Activated CD4-positive, alpha-beta T cell treated with anti-CD3 and anti-CD28 coated beads, Interleukin-2, amount 10 ng/mL, durations not matched to agents 7 days and 5 days (primary cell): Measurements from ENCODE around the gene UBE2E3. TPM values are rescaled to one million over a fixed set of nuclear protein-coding genes. Genes with fewer than 3 reads are reported as not detected.
A peak's percentile ranks its signal among the peaks of the same experiment; 100 is the strongest.

ENCODE experiments used
- CTCF ChIA-PET: fragments of 350-600 bp; sonication (Branson Sonifier 250); formaldehyde crosslinking; loops from one replicate; lab custom pipeline; 2021; ENCODE audit warnings: antibody characterized with exemption; lab: Charles Lee
- POLR2A ChIA-PET: fragments of 350-600 bp; sonication (Branson Sonifier 250); formaldehyde crosslinking; loops from one replicate; lab custom pipeline; 2021; ENCODE audit warnings: antibody characterized with exemption; lab: Charles Lee
- DNase-seq: peaks from one replicate; pipeline ENCODE4 v3.0.0-alpha.2; 2020
- H3K27ac Mint-ChIP-seq: one replicate; pipeline ENCODE4 v1.8.0; 2021; ENCODE audit warnings: mild to moderate bottlenecking, moderate library complexity, mixed read lengths
- H3K27me3 Mint-ChIP-seq: one replicate; pipeline ENCODE4 v1.8.0; 2021; ENCODE audit warnings: mixed read lengths
- H3K36me3 Mint-ChIP-seq: one replicate; pipeline ENCODE4 v1.8.0; 2021; ENCODE audit warnings: low read depth, mixed read lengths
- H3K4me1 Mint-ChIP-seq: one replicate; pipeline ENCODE4 v1.8.0; 2021; ENCODE audit warnings: mixed read lengths
- H3K4me3 Mint-ChIP-seq: one replicate; pipeline ENCODE4 v1.8.0; 2021; ENCODE audit warnings: mild to moderate bottlenecking, moderate library complexity, mixed read lengths
- H3K9me3 Mint-ChIP-seq: one replicate; pipeline ENCODE4 v1.8.0; 2021; ENCODE audit warnings: mixed read lengths
- total RNA-seq, 2 experiments: library from RNA; stranded (reverse); gene quantifications; one replicate each; pipeline ENCODE4 v1.2.3, GENCODE V29; 2021

The UBE2E3 gene
- total RNA-seq, 2 experiments from 2014 or later = 33.3 to 41.7 TPM

- Mint-ChIP-seq H3K9me3 (no peaks in the 10 kb centered on the region), H3K27ac (no peak overlapping the region), H3K36me3 (no peaks in the 10 kb centered on the region), H3K4me1 (peaks cover 5% of the 10 kb centered on the region), H3K27me3 (peaks cover 18% of the 10 kb centered on the region), H3K4me3 (no peak overlapping the region)
- POLR2A ChIA-PET = no interaction called here
- CTCF ChIA-PET = interaction anchor here (0.6 kb wide), 1 partner anchor 639 kb away, joined by 6 read pairs; no protein-coding TSS in a partner anchor
- no peak for DNase-seq
Measured at GRCh38 chr2:180955101-180955500, 25.3 kb upstream of the UBE2E3 start.

- POLR2A ChIA-PET = no interaction called here
- Mint-ChIP-seq H3K27ac (no peak overlapping the region), H3K4me1 (no peaks in the 10 kb centered on the region), H3K9me3 (no peaks in the 10 kb centered on the region), H3K27me3 (peaks cover 18% of the 10 kb centered on the region), H3K4me3 (no peak overlapping the region), H3K36me3 (no peaks in the 10 kb centered on the region)
- no peak for DNase-seq
- CTCF ChIA-PET = no interaction called here
Measured at GRCh38 chr2:180959787-180960186, 20.6 kb upstream of the UBE2E3 start.

- no peaks in the 10 kb centered on the region for H3K4me1 Mint-ChIP-seq
- H3K9me3 Mint-ChIP-seq = no peaks in the 10 kb centered on the region
- POLR2A ChIA-PET = no interaction called here
- no peak overlapping the region for H3K27ac Mint-ChIP-seq
- no peaks in the 10 kb centered on the region for H3K36me3 Mint-ChIP-seq
- H3K27me3 Mint-ChIP-seq = peaks cover 15% of the 10 kb centered on the region
- H3K4me3 Mint-ChIP-seq = no peak overlapping the region
- no peak for DNase-seq
- CTCF ChIA-PET = interaction anchor here (0.7 kb wide), 1 partner anchor 18 kb away, joined by 3 read pairs; no protein-coding TSS in a partner anchor
Measured at GRCh38 chr2:180960982-180961381, 19.4 kb upstream of the UBE2E3 start.

- POLR2A ChIA-PET = no interaction called here
- no peaks in the 10 kb centered on the region for H3K4me1 Mint-ChIP-seq
- no peak overlapping the region for H3K4me3 Mint-ChIP-seq
- no peaks in the 10 kb centered on the region for H3K9me3 Mint-ChIP-seq
- CTCF ChIA-PET = no interaction called here
- peaks cover 16% of the 10 kb centered on the region for H3K27me3 Mint-ChIP-seq
- H3K27ac Mint-ChIP-seq = no peak overlapping the region
- H3K36me3 Mint-ChIP-seq = no peaks in the 10 kb centered on the region
- no peak for DNase-seq
Measured at GRCh38 chr2:180962727-180963314, 17.6 kb upstream of the UBE2E3 start.

- no peak for DNase-seq
Measured at GRCh38 chr2:180966378-180966777, 14.0 kb upstream of the UBE2E3 start.

GRCh38 chr2:180969124-180969523, 11.3 kb upstream of the UBE2E3 start:
- H3K27ac Mint-ChIP-seq = no peak overlapping the region
- H3K36me3 Mint-ChIP-seq = no peaks in the 10 kb centered on the region
- H3K4me3 Mint-ChIP-seq = no peak overlapping the region
- peaks cover 22% of the 10 kb centered on the region for H3K27me3 Mint-ChIP-seq
- CTCF ChIA-PET = interaction anchor here (4.5 kb wide), 1 partner anchor 11 kb away, joined by 26 read pairs; the partner anchor contains the start of gene UBE2E3
- POLR2A ChIA-PET = no interaction called here
- DNase-seq = no peak
- no peaks in the 10 kb centered on the region for H3K4me1 Mint-ChIP-seq
- H3K9me3 Mint-ChIP-seq = no peaks in the 10 kb centered on the region

More at GRCh38 chr2:180966378-180966777, 14.0 kb upstream of the UBE2E3 start:
- ChIA-PET CTCF (interaction anchor here (4.5 kb wide), 1 partner anchor 14 kb away, joined by 26 read pairs; the partner anchor contains the start of gene UBE2E3), POLR2A (no interaction called here)
- Mint-ChIP-seq H3K27me3 (peaks cover 24% of the 10 kb centered on the region), H3K36me3 (no peaks in the 10 kb centered on the region), H3K9me3 (no peaks in the 10 kb centered on the region), H3K4me3 (no peak overlapping the region), H3K27ac (no peak overlapping the region), H3K4me1 (no peaks in the 10 kb centered on the region)

- no peak overlapping the region for H3K4me3 Mint-ChIP-seq
- no peaks in the 10 kb centered on the region for H3K9me3 Mint-ChIP-seq
- H3K27ac Mint-ChIP-seq = no peak overlapping the region
- POLR2A ChIA-PET = no interaction called here
- H3K27me3 Mint-ChIP-seq = peaks cover 25% of the 10 kb centered on the region
- H3K4me1 Mint-ChIP-seq = no peaks in the 10 kb centered on the region
- CTCF ChIA-PET = interaction anchor here (4.5 kb wide), 1 partner anchor 10 kb away, joined by 26 read pairs; the partner anchor contains the start of gene UBE2E3
- no peak for DNase-seq
- H3K36me3 Mint-ChIP-seq = no peaks in the 10 kb centered on the region
Measured at GRCh38 chr2:180970016-180970415, 10.4 kb upstream of the UBE2E3 start.

GRCh38 chr2:180971811-180972210, 8.6 kb upstream of the UBE2E3 start:
- Mint-ChIP-seq H3K27me3 (peaks cover 31% of the 10 kb centered on the region), H3K4me3 (no peak overlapping the region), H3K9me3 (no peaks in the 10 kb centered on the region), H3K4me1 (no peaks in the 10 kb centered on the region), H3K36me3 (no peaks in the 10 kb centered on the region), H3K27ac (no peak overlapping the region)
- CTCF ChIA-PET = no interaction called here
- POLR2A ChIA-PET = no interaction called here
- no peak for DNase-seq

GRCh38 chr2:180975585-180975984, 4.8 kb upstream of the UBE2E3 start:
- no peak for DNase-seq
- ChIA-PET CTCF (no interaction called here), POLR2A (no interaction called here)
- no peak overlapping the region for H3K4me3 Mint-ChIP-seq
- H3K27me3 Mint-ChIP-seq = peaks cover 40% of the 10 kb centered on the region
- no peak overlapping the region for H3K27ac Mint-ChIP-seq
- H3K36me3 Mint-ChIP-seq = no peaks in the 10 kb centered on the region
- no peaks in the 10 kb centered on the region for H3K9me3 Mint-ChIP-seq
- peaks cover 6% of the 10 kb centered on the region for H3K4me1 Mint-ChIP-seq

- peaks cover 11% of the 10 kb centered on the region for H3K36me3 Mint-ChIP-seq
- H3K4me1 Mint-ChIP-seq = peaks cover 28% of the 10 kb centered on the region
- peak overlapping the region; percentile 66 for H3K4me3 Mint-ChIP-seq
- CTCF ChIA-PET = interaction anchor here (0.6 to 2.7 kb wide), 6 partner anchors 11 to 47 kb away, joined by 3 to 28 read pairs (median 5); no protein-coding TSS in a partner anchor
- POLR2A ChIA-PET = no interaction called here
- peaks cover 30% of the 10 kb centered on the region for H3K27me3 Mint-ChIP-seq
- DNase-seq = no peak
- H3K27ac Mint-ChIP-seq = peak overlapping the region; percentile 85
- no peaks in the 10 kb centered on the region for H3K9me3 Mint-ChIP-seq
Measured at GRCh38 chr2:180978903-180979748, 1.3 kb upstream of the UBE2E3 start.

- Mint-ChIP-seq H3K9me3 (no peaks in the 10 kb centered on the region), H3K4me1 (peaks cover 32% of the 10 kb centered on the region), H3K27me3 (peaks cover 27% of the 10 kb centered on the region), H3K36me3 (peaks cover 11% of the 10 kb centered on the region), H3K4me3 (peak overlapping the region; percentile 66), H3K27ac (peak overlapping the region; percentile 85)
- DNase-seq = no peak
- ChIA-PET POLR2A (no interaction called here), CTCF (interaction anchor here (0.6 to 2.7 kb wide), 7 partner anchors 11 to 47 kb away, joined by 3 to 28 read pairs (median 4); no protein-coding TSS in a partner anchor)
Measured at GRCh38 chr2:180979749-180980105, 678 bp upstream of the UBE2E3 start.

GRCh38 chr2:180980943-180981911, 822 bp downstream of the UBE2E3 start:
- H3K4me3 Mint-ChIP-seq = peak overlapping the region; percentile 97
- peak; percentile 22 for DNase-seq

More at GRCh38 chr2:180980943-180981911, 822 bp downstream of the UBE2E3 start:
- no peaks in the 10 kb centered on the region for H3K9me3 Mint-ChIP-seq
- peak overlapping the region; percentile 98 for H3K27ac Mint-ChIP-seq
- H3K4me1 Mint-ChIP-seq = peaks cover 35% of the 10 kb centered on the region
- H3K27me3 Mint-ChIP-seq = peaks cover 20% of the 10 kb centered on the region
- ChIA-PET CTCF (interaction anchor here (0.8 to 2.7 kb wide), 8 partner anchors 10 to 813 kb away, joined by 3 to 28 read pairs (median 4); no protein-coding TSS in a partner anchor), POLR2A (interaction anchor here (0.6 to 0.8 kb wide), 2 partner anchors 16 to 320 kb away, joined by 3 read pairs; no protein-coding TSS in a partner anchor)
- H3K36me3 Mint-ChIP-seq = peaks cover 14% of the 10 kb centered on the region
